Epithelial cell of umbilical artery (primary cell): Measurements from ENCODE around the gene SURF6. TPM values are rescaled to one million over a fixed set of nuclear protein-coding genes. Genes with fewer than 3 reads are reported as not detected.

Source experiments
- total RNA-seq: library from RNA; depleted of rRNA; stranded (reverse); fragments of >200 nt; gene quantifications from 2 replicates; pipeline ENCODE4 v1.2.3, GENCODE V29; 2014

The SURF6 gene
- 13.0 and 17.6 TPM in 2 replicates for total RNA-seq

DNA sequence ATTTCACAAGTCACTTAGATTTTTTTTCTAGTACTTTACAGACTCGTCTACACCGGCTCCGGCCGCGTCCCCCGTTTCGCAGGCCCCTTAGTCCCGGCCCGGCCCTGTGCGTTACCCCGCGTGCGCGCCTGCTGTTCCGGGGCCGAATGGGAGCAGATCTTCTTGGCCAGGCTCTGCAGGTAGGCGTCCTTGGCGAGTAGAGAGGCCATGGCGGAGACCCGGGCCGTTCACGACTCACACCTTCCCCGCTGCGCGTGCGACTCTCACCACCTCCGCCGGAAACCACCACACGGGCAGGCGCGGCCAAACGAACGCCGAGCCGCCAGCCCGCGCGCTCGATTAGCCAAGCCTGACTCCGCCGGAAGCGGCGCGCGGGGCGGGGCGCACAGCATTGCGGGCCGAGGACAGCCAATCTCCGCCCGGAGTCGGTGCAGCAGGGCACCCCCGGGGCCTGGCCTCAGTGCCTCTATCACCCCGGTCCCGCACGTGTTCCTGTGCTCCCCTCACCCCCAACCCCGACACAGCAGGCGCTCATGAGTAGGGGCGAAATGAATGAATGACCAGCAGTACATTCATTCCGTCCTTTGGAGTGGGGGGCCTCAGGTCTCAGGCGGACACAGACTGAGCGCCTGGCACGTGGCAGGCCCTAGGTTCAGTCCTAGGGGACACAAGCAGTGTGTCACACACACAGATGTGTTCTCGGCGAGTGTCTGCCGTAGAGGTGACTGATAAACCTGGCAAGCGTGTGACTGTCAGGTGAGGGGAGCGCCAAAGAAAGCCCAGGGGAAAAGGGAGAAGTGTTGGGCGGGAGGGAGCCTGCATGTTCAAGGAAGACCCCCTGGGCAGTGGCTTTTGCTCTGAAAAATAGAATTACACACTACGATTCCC lies at the start of gene SURF6:
Gene SURF6 (minus strand): TSS at position 265 of the 888 bp plus-strand sequence. CDS start 56 bp downstream, at position 209.

DNA sequence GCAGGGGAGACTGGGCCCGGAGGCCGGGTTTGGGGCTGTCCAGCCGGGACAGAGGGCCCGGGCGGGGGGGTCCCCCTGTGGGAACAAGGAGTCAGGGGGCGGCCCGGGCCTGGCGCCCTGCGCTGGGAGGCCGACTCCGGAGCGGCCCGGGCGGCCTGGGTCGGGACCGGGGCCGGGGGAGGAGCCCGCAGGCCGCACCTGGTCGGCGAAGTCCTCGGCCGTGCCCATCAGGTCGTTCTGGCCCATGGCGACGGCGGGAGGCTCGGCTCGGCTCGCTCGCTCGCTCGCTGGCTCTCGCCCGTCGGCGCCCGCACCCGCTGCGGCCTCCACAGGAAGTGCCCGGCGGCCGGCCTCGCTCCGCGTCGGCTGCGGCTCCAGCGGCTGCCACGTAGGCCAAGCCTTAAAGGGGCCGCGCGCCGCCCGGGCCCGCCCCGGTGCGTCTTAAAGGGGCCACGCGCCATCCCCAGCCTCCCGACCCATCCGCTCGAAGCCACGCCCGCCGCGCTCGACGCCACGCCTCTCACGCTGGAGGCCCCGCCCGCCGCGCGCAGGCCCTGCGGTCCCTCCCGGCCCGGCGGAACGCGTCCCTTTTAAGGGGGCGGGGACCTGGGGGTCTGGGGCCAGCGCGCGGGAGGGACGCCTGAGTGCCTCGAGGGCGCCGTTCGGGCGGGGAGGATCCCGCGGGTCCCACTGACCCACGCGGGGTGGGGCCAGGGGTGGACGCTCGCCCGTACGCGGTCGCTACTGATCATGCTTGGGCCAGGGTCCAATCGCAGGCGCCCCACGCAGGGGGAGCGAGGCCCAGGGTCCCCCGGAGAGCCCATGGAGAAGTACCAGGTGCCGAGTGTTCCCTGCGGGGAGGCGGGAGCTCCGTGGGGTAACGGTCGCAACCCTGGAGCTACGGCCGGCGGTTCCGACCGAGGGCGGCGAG lies 40.0 kb upstream of the SURF6 start, which contains the start of the genes STKLD1 and SURF4:
Gene STKLD1 (plus strand): TSS at position 643 of the 931 bp plus-strand sequence. CDS start 108 bp downstream, at position 751.
Gene SURF4 (minus strand): TSS at position 337 of the 931 bp plus-strand sequence. CDS start 91 bp downstream, at position 246.

DNA sequence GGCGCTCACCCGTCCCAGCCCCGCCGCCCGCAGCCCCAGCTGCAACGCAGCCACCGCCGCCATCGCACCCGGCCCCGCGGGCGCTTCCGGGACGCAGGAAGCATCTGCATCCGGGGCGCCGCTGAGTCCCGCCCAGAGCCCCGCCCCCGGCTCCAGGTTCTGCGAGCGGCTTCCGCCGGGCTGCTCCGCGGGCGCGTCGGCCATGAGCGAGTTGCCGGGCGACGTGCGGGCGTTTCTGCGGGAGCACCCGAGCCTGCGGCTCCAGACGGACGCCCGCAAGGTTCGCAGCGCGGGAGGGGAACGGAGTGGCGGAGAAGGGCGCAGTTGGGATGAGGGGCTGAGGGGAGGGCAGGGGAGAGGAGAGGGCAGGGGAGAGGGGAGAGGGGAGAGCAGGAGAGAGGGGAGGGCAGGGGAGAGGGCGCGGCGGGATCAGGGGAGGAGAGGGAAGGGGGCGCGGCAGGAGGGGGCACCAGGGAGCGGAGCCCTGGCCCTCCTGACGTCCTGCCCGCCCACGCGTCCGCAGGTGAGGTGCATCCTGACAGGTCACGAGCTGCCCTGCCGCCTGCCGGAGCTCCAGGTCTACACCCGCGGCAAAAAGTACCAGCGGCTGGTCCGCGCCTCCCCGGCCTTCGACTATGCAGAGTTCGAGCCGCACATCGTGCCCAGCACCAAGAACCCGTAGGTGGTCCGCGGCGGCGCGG lies 20.6 kb upstream of the SURF6 start, which contains the start of the genes SURF1 and SURF2:
Gene SURF1 (minus strand): TSS at position 97 of the 701 bp plus-strand sequence. CDS start 34 bp downstream, at position 63.
Gene SURF2 (plus strand): TSS at position 160 of the 701 bp plus-strand sequence. CDS start 43 bp downstream, at position 203.

DNA sequence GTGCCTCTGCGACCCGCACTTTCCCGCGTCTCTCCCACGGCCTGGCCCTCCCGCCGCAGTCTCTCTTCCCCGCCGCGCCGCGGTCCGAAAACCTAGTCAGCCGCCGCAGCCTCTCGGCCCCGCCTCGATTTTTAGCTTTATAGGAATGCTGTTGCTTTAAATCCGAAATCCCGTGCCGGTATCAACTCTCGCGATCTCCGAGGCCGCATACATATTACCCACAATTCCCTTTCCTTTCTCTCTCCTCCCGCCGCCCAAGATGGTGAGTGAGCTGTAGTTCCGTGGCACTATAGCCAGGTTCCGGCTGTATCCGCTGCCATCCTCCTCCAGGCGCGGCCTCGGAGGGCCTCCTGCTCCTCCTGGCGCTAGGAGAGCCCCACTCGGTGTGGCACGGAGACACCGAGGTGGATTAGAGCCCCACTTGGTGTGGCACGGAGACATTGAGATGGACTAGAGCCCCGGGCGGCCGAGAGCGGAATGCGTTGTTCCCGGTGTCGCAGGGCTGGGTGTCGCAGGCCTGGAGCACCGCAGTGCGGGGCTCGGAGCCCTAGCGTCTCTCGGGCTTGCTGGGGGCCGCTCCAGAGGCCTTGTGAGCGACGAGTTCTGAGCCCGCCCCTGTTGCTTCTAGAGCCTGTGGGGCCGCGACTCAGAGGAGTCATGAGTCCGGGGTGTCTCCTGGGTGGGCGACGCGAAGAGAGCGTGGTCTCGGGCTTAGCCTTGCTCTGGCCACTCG lies 12.2 kb upstream of the SURF6 start, which contains the start of the genes MED22 and RPL7A:
Gene MED22 (minus strand): TSS at position 147 of the 733 bp plus-strand sequence. CDS start 1,469 bp downstream, outside the sequence.
Gene RPL7A (plus strand): TSS at position 234 of the 733 bp plus-strand sequence. CDS start 26 bp downstream, at position 260.

Other genes starting within 250 kb of the SURF6 start
- 19.9 and 32.5 TPM in 2 replicates for gene RALGDS, start 214.9 kb downstream of the SURF6 start, total RNA-seq
- gene GBGT1, start 172.3 kb downstream of the SURF6 start, total RNA-seq, result 11.1 and 13.6 TPM in 2 replicates
- gene OBP2B, start 126.9 kb downstream of the SURF6 start, total RNA-seq, result not detected in 2 replicates
- not detected in 2 replicates for gene ABO, start 61.0 kb downstream of the SURF6 start, total RNA-seq
- 11.6 and 14.3 TPM in 2 replicates for gene MED22, start 11.9 kb upstream of the SURF6 start, total RNA-seq
- 2,199 and 3,178 TPM in 2 replicates for gene RPL7A, start 12.0 kb upstream of the SURF6 start, total RNA-seq
- gene SURF1, start 20.3 kb upstream of the SURF6 start, total RNA-seq, result 31.9 and 43.9 TPM in 2 replicates
- 13.1 and 16.9 TPM in 2 replicates for gene SURF2, start 20.4 kb upstream of the SURF6 start, total RNA-seq
- gene SURF4, start 39.9 kb upstream of the SURF6 start, total RNA-seq, result 440 and 443 TPM in 2 replicates
- gene STKLD1, start 40.2 kb upstream of the SURF6 start, total RNA-seq, result 0.32 and 0.61 TPM in 2 replicates
- 16.2 and 20.4 TPM in 2 replicates for gene REXO4, start 81.8 kb upstream of the SURF6 start, total RNA-seq
- 0.65 and 1.1 TPM in 2 replicates for gene ADAMTS13, start 86.2 kb upstream of the SURF6 start, total RNA-seq
- 5.3 and 5.5 TPM in 2 replicates for gene CACFD1, start 123.8 kb upstream of the SURF6 start, total RNA-seq
- gene SLC2A6, start 142.9 kb upstream of the SURF6 start, total RNA-seq, result 26.6 and 31.8 TPM in 2 replicates
- not detected in 2 replicates for gene MYMK, start 188.8 kb upstream of the SURF6 start, total RNA-seq
- gene ADAMTSL2, start 198.5 kb upstream of the SURF6 start, total RNA-seq, result under 0.01 TPM in 1 of 2 replicates, not detected in the other